NCI-H446 treated with DMSO at 0.1 percent for 48 hours (cell line): ENCODE data around the gene CARD18.

Experiments
- DNase-seq: peaks from one replicate; lab custom pipeline; 2025; lab: John Stamatoyannopoulos, UW

The CARD18 gene

GRCh38 chr11:105139669-105140068, at the start of gene CARD18:
CARD18 (minus strand) TSS chr11:105139769; CDS start chr11:105139726, 43 bp downstream.
- DNase-seq: no peak

- no peak for DNase-seq
These were observed 44.4 kb upstream of the CARD18 start for GRCh38 chr11:105183987-105184386.

GRCh38 chr11:105183426-105183825, 43.9 kb upstream of the CARD18 start:
- DNase-seq: no peak

- no peak for DNase-seq
These were observed 42.0 kb upstream of the CARD18 start for GRCh38 chr11:105181521-105181920.

- peak; percentile 70 for DNase-seq
These were observed 41.5 kb upstream of the CARD18 start for GRCh38 chr11:105181100-105181499.

GRCh38 chr11:105179542-105180278, 40.1 kb upstream of the CARD18 start:
- DNase-seq: peak; percentile 21

- peak; percentile 94 for DNase-seq
These were observed 38.1 kb upstream of the CARD18 start for GRCh38 chr11:105177658-105178057.

GRCh38 chr11:105168457-105168856, 28.9 kb upstream of the CARD18 start:
- peak; percentile 9 for DNase-seq

GRCh38 chr11:105167244-105167643, 27.7 kb upstream of the CARD18 start:
- DNase-seq: no peak

- DNase-seq: no peak
These were observed 24.6 kb upstream of the CARD18 start for GRCh38 chr11:105164208-105164607.

GRCh38 chr11:105162506-105162905, 22.9 kb upstream of the CARD18 start:
- no peak for DNase-seq

GRCh38 chr11:105158436-105158835, 18.9 kb upstream of the CARD18 start:
- DNase-seq: no peak

GRCh38 chr11:105156720-105157119, 17.2 kb upstream of the CARD18 start:
- no peak for DNase-seq

GRCh38 chr11:105156231-105156630, 16.7 kb upstream of the CARD18 start:
- no peak for DNase-seq

GRCh38 chr11:105155679-105156078, 16.1 kb upstream of the CARD18 start:
- DNase-seq: no peak

GRCh38 chr11:105153392-105153791, 13.8 kb upstream of the CARD18 start:
- no peak for DNase-seq

- no peak for DNase-seq
These were observed 13.0 kb upstream of the CARD18 start for GRCh38 chr11:105152560-105152959.

- DNase-seq: no peak
These were observed 12.5 kb upstream of the CARD18 start for GRCh38 chr11:105152021-105152512.

- DNase-seq: no peak
These were observed 9.9 kb upstream of the CARD18 start for GRCh38 chr11:105149477-105149876.

GRCh38 chr11:105148241-105148640, 8.7 kb upstream of the CARD18 start:
- peak; percentile 5 for DNase-seq

GRCh38 chr11:105144887-105145286, 5.3 kb upstream of the CARD18 start:
- DNase-seq: no peak

GRCh38 chr11:105142167-105142566, 2.6 kb upstream of the CARD18 start:
- no peak for DNase-seq

GRCh38 chr11:105137286-105137685, 2.3 kb downstream of the CARD18 start:
- DNase-seq: no peak

- DNase-seq: no peak
These were observed 3.7 kb downstream of the CARD18 start for GRCh38 chr11:105135883-105136282.
